T-helper 22 cell (primary cell): ENCODE results near the gene MOV10L1.

ENCODE experiments used
- DNase-seq: peaks from one replicate; pipeline ENCODE4 v3.0.0-alpha.2; 2020; ENCODE audit warnings: low read depth

The MOV10L1 gene

DNA sequence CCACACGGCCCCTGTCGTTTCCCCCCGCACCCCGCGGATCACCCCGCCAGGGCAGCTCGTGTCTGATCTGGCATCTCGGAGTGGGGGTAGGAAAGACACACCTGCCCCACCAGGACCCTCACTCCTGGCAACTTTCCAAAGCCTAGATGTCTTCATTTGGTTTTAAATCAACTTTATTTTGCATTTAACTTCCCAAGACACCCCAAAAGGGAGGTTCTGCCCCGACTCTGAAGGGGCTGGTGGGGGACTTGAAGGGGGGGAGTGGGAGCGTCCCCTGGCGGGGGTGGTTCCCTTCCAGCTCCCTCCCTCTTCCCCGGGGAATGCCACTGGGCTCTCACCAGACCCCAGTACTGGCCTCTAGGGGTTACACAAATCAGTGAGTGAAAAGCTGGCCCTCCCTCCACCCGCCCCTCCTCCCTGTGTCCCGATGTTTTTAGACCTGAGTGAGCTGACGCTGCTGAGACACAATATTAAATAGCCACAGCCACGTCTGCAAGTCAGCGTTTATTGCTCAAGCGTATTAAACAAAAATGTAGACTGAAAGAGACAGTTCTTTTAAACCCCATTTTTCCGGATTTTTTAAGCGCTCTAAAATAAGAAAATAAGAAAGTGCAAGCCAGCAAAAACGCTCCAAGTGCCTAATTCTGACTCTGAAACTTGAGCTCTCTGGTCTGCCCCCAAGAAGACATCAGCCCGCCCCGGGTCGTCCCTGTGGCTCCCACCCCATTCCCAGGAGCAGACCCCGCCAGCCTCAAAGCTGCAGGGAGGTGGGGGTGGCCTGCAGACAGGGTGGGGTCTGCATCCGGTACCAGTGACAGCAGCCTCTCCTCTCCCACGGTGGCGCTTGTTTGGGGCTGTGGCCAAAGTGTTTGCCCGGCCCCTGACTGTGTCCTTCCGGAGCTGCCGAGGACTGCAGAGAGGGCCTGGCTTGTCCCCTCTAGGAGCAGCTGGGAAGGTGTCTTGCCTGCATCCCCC is 30.6 kb upstream of the MOV10L1 start:
- DNase-seq: no peak

DNA sequence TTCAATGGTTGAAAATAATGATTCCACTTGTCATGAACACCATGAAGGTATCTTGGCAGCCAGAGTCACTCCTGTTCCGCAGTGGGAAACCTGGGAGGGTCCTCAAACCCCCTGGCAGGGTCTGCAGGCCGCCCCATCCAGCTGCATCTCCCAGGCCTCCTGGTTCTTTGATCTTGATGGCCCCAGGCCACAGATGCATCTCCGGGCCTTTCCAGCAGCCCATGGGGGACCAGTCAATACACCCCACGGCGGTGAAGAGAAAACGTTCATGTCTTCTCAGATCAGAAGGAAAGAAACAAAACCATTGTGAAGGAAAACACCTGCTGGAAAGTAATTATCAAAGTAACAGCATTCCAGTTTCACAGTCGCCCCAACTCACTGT is 29.9 kb upstream of the MOV10L1 start:
- no peak for DNase-seq

DNA sequence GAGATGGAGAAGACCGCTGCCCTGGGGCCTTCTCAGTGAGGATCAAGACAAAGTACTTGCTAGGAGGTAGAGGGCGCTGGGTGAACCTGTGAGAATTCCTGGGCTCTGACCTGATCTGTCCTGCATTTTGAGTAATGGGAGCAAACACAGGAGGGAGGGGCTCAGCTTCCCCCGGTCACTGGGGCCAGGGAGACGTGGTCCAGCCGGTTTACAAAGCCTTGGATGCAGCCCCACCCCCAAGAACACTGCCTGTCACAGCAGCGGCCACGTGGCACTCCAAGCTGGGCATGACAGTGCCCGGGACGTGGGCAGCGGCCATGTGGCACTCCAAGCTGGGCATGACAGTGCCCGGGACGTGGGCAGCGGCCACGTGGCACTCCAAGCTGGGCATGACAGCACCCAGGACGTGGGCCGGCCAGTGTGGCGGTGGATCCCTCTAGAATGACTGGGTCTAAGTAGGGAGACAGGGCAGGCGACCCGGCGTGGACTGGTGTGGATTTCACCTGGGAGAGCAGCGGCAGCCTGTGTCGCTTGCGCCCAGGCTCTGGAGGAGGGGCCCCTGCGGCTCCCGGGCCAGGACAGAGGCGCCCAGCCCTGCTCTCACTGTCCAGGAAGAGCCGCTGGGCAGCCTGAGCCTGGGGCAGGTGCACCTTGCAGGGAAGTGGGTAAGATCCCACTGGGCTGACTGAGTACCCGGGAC is 29.2 kb upstream of the MOV10L1 start:
- no peak for DNase-seq

DNA sequence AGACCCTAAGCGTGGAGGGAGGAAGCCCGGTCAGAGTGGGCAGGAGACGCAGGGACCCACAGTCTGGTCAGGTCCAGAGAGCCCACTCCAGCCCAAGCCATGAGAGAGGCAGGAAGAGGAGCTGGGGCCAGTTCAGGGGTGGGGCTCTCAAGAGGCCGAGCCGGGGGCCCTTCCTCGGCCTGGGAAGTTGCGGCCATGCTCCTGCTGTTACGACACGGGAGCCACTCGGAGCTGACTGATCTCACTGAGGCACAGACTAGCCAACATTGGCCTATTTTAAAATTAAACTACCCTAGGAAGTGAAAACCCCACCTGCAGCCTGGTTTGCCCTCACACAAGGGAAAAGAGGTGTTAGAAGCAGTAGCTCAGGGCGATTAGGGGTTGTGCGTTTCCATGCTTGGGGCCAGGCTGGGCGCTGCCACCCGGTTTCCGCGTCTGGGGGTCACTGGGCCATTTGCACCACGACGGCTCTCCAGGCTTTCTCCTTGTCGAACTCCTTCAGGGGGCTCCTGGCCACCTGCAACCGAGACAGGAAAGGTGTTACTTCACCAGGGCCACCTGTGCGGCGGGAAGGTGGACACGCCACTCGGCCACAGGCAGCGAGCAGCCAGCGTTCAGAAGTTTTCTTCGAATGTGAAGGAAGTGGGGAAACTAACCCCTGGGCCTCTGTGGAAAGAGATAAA is 28.5 kb upstream of the MOV10L1 start:
- DNase-seq: no peak

DNA sequence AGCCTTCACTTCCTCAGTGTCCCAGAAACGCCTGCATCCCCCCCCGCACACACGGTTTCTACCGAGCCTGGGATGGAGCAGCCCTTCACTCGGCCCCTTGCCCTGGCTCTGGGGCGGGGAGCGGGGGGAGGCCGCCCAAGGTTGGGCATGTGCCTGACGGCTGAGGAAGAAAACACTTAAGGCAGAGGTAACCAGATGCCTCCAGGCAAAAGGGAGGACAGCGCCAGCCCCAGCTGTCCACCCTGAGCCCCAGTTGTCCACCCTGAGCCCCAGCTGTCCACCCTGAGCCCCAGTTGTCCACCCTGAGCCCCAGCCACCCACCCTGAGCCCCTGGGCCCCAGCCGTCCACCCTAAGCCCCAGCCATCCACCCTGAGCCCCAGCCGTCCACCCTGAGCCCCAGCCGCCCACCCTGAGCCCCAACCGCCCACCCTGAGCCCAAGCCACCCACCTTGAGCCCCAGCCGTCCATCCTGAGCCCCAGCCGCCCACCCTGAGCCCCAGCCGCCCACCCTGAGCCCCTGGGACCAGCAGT is 27.9 kb upstream of the MOV10L1 start:
- no peak for DNase-seq

DNA sequence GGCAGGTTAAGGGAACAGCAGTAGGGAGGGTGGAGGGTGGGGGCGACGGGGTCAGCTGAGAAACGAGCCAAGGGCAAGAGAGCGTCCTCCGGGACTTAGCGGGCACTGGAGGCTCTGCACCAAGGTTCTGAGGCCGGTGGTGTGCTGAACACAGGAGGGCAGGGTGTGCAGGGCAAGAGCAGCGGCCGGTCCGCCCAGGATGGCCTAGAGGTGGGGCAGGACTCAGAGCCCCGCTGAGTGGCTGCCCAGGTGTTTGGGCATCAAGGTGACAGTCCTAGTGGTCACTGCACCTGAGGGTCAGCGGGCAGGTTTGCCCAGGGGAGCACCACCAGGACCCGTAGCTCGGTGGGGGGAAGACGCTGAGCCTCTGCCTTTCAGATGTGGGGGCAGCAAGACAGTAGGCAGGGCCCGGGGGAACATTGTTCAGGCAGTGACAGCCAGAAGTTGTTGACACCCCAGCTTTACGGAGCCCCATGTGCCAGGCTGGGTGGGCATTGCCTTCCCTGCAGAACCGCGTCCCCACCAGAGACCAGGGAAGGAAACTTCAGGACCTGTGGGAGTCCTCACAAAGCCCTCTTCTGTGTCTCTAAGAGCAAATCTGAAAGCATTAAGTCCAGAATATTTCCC is 27.2 kb upstream of the MOV10L1 start:
- DNase-seq: no peak

DNA sequence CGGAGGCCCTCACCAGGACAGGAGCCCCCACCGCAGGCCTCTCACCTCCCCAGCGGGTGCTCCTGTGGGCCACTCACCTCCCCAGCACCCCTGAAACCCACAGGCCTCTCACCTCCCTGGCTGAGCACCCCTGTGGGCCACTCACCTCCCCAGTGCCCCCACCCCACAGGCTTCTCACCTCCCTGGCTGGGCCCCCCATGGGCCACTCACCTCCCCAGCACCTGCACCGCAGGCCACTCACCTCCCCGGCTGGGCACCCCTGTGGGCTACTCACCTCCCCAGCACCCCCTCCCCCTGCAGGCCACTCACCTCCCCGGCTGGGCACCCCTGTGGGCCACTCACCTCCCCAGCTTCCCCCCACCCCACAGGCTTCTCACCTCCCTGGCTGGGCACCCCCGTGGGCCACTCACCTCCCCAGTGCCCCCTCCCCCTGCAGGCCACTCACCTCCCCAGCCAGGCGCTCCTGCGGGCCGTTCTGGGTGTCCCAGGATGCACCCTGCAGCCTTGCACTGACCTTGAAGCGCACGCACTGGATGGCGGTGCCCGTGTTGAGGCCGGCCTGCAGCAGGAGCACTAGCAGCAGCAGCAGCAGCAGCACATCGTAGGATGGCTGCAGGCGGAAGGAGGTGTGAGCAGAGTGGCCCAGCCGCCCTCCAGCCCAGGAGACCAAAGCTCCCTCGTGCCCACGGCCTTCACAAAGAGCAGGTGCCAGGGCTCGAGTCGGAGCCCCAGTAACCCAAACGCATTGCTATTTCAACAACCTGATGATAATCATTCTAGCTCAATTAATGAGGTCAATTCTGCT is 26.0 kb upstream of the MOV10L1 start:
- no peak for DNase-seq

DNA sequence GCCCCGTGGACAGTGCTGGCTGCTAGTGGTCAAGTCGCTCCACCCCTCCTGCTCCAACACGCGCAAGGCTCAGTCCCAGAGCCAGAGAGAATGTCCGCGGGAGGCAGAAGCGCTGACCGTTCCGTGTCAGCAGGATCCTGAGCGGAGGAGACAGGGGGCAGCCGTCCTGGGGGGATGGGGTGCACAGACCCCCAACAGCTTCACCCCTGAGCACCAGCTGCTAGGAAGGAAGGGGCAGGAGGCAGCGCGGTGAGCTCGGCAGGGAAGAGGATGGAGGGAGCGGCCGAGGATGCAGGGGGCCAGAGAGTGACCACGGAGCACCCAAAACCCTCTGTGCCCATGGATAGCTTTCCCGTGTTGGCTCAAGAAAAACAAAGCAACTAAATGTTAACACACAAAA is 25.4 kb upstream of the MOV10L1 start:
- no peak for DNase-seq

DNA sequence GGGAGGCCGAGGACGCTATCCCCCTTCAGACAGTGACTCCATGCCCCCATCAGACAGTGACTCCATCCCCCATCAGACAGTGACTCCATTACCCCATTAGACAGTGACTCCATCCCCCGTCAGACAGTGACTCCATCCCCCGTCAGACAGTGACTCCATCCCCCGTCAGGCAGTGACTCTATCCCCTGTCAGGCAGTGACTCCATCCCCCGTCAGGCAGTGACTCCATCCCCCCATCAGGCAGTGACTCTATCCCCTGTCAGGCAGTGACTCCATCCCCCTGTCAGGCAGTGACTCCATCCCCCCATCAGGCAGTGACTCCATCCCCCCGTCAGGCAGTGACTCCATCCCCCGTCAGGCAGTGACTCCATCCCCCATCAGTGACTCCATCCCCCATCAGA is 22.6 kb upstream of the MOV10L1 start:
- DNase-seq: no peak

DNA sequence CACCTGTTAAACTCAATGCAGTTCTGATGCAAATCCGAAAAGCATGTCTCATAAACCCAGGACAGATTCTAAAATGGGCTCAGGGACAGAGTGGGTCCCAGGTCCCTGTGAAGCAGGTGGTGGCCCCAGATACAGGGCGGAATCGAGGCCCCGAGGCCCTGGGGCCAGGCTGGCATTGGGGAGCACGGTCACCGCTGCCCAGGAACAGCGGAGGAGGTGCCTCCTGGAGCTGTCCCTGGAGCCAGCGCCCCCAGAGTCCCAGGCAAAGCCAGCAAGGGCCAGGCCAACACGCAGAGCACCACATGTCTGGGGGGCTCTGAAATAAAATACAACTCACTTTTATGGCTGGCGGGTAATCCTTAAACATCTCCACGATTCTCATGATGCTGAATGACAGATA is 21.7 kb upstream of the MOV10L1 start:
- DNase-seq: no peak

DNA sequence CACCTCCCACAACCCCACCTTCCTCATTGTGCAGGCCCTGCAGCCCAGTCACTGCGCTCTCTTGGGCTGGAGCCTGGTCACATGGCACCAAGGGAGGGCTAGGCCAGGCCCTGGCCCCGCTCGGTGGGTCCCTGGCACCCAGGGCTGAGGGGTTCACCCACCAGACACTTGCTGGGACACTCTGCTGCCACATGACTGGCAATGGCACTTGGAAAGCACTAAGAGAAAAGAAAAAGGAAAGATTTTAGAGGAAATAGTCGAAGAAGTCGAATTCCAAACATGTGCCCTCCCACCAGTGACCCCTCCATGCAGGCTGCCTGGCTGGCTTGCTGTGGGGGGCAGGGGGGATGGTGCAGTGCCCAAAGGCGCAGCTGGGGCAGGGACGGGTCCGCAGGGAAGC is 19.4 kb upstream of the MOV10L1 start:
- DNase-seq: no peak

DNA sequence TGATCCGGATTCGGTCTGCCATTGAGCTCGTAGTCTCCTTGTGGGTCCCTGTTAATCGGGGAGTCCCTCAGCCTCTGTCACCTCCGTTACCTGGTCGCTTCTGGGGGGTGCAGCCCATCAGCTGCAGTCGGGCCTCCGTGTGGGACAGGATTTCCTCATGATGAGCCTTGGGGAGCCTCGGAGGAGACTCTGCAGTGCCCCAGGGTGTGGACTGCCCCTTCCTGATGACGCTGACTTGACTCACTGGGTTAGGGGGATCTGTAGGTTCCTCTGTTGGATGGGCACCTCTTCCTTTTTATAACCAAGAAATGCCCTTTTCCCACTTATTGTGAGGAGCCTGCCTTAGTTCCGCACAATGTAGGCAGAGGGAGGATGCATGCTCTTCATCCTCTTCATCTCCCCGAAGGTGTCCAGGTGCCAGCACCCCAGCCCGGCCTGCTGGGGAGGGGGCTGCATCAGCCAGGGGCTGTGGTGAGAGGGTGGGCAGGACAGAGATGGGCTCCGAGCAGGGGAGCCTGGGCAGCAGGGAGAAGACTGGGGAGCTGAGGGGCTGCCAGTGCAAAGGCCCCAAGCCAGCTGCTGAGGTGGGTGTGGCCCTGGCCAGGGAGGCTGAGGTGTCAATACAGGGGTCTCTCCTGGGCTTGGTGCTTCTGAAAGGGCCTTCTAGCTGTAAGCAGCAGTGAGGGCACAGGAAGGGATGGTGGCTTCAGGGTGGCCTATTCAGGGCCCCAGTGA is 18.2 kb upstream of the MOV10L1 start:
- no peak for DNase-seq

DNA sequence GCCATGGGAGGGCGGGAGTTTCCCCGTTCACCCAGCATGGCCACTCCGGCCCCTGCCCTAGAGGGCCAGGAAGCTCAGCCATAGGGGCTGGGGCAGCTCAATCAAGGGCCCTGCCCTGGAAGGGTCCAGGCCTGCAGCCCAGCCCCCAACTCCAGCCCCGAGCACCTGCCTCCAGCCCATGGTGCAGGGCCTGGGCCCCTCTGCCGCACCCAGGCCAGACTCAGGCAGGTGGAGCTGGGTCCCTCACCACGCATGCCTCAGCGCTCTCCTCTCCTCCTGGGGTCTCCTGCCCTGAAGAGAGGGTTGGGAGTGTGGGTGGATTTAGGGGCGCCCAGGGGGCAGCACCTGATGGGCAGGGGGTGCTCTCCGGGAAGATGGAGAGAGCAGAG is 17.6 kb upstream of the MOV10L1 start:
- DNase-seq: no peak

DNA sequence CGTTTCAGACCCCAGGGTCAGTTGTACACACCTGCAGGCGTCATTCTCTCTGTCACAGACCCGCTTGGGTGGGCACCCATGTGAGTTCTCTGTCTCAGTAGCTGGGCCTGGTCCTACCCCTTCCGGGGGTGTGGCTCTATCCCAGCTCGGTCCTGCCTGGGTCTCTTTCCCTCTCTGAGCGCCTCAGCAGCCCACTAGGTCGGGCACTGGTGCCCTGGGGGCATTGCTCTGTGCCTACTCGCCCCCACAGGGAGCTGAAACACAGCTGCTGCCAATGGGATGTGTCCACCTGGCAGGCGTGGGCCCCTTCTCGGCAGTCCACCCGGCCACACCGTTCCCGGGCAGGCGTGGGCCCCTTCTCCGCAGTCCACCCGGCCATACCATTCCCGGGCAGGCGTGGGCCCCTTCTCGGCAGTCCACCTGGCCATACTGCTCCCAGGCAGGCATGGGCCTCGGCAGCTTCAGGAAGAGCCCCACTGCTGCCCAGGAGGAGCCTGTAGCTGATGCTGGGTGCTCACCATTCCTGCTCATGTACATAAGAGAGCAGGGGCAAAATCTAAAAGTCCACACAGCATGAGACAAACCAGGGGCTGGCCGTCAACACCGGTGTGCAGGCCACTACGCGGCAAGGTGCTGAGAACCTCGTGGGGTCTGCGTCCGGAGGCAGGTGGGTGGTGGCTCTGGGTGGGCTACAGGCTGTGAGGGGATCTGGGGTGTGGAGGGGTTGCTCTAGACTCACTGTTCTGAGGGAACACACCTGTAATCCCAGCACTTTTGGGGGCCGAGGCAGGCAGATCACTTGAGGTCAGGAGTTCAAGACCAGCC is 16.9 kb upstream of the MOV10L1 start:
- no peak for DNase-seq

DNA sequence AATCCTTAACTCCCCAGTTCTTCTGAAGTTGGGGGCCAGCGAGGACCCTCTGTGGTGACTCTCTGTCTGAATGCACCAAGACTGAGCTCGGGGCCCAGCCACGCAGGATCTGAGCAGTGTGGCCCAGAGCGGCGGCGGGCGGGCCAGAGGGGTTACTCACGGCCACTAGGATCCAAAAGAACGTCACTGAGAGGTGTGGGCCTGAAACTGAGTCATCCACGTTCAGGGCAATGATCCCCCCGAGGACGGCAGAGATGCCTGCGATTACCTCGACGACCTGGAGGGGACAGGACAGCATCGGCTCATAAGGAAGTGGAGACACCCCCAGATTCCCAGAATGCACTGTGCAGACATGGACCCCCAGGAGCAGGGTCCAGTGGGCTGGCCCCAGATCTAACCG is 15.8 kb upstream of the MOV10L1 start:
- DNase-seq: no peak

DNA sequence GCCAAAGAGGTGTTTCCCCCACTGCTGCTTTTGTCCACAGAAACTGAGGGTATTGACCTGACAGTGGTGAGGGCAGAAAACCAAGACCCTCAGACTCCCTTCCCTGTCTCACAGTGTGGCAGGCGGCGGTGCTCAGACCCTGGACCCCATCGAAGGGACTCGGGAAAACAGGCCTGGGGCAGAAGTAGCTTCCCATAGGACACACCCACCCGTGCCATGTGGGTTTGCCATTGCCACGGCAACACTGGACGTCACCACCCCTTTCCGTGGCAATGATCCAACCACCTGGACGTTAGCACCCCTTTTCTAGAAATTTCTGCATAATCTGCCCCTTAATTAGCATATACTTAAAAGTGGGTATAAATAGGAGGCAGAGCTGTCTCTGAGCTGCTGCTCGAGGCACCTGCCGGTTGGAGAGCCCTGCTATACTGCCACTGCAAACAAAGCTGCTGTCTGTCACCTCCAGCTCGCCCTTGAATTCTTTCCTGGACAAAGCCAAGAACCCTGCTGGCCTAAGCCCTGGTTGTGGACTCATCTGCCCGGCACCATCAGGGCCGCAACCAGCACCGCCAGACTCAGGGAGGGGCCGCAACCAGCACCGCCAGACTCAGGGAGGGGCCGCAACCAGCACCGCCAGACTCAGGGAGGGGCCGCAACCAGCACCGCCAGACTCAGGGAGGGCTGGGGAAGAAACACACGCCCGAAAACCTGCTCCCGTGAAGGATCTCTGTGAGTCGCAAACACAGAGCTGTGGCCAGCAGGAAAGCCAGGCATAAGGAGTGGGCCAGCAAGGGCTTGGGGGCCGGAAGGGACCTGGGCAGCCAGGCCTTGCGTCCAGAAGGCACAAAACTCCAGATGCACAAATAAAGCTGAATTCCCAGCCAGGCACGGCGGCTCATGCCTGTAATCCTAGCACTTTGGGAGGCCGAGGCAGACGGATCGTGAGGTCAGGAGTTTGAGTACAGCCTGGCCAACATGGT is 15.0 kb upstream of the MOV10L1 start:
- DNase-seq: no peak

DNA sequence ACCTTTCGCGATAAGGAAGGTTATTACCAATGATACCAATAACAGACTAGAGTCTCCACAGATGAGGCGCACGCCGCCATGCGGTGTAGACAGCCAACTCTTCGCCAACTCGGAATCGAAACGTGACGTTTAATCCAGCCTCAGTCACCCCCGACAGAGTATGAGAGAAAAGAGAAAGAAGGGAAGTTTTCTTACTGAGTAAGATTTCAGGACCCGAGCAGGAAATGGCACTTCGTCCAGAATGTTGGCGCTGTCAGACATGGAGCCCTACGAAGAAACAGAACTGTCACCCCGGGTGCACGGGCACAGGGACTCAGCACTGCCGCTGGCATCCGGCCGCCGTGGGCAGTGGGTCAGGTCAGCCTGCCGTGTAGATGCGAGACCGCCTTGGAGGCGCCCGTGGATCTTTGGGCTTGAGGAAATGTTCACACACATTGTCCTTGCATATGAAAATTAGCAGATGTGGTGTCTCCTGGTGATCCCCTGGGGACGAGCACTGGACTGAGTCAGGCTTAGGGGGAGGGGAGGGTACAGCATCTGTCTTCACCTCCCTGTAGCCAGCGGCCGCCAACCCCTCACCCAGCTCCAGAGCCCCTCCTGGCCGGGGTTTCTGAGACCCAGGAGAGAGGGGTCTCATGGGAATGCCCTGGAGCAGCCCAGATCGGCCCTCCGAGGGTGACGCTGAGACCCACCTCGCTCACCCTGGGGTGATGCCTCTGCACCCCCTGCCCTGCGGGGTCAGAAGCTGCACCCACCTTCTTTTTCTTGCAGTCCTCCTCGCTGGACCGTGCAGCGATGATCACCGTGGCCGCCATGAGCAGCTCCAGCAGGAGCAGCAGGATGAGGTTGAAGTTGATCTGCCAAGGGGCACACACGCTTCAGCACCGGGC is 12.9 kb upstream of the MOV10L1 start:
- no peak for DNase-seq
